Measurements from ENCODE around the gene CAMK2A.

GRCh38 chr5:150271923-150272322 lies 17.6 kb downstream of the CAMK2A start:
- TF ChIP-seq CTCF (IDR thresholded peaks at IDR 0.05; ENCODE audit: insufficient read depth, low read length, poor library complexity, severe bottlenecking) (no peak), EZH2phosphoT487 (conservative IDR thresholded peaks at IDR 0.05; ENCODE audit: low read length) (no peak)
